Measurements from ENCODE around the gene ADAMTS2. TPM values are rescaled to one million over a fixed set of nuclear protein-coding genes. Genes with fewer than 3 reads are reported as not detected.
A peak's percentile ranks its signal among the peaks of the same experiment; 100 is the strongest.

Gene ADAMTS2
- polyA plus RNA-seq, 3 donors, result 0.74 to 2.3 TPM; not detected in 1

DNA sequence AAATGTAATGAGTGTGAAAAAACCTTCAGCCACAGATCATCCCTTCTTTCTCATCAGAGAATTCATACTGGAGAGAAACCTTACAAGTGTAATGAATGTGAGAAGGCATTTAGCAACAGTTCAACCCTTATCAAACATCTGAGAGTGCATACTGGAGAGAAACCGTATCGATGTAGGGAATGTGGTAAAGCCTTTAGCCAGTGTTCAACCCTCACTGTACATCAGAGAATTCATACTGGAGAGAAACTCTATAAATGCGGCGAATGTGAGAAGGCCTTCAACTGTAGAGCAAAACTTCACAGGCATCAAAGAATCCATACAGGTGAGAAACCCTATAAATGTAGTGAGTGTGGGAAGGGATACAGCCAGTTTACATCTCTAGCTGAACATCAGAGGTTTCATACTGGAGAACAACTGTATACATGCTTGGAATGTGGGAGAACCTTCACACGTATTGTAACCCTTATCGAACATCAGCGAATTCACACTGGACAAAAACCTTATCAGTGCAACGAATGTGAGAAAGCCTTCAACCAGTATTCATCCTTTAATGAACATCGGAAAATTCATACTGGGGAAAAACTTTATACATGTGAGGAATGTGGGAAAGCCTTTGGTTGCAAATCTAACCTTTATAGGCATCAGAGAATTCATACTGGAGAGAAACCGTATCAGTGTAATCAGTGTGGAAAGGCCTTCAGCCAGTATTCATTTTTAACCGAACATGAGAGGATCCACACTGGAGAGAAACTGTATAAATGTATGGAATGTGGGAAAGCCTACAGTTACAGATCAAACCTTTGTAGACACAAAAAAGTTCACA, 265.9 kb downstream of the ADAMTS2 start:
- Histone ChIP-seq H3K4me2 (replicated peaks; ENCODE audit: extremely low read depth, low read length, poor library complexity, severe bottlenecking) (no peak overlapping the region), H3K27me3 (ENCODE audit: control insufficient read depth in 2 of 2, insufficient read depth in 2 of 2, low read length in 2 of 2) (no peaks in the 10 kb centered on the region), H3K9me3 (replicated peaks in 1 of 2; ENCODE audit: control insufficient read depth in 1 of 2, insufficient read depth in 1 of 2, low read length in 2 of 2) (peaks cover 43 to 95% of the 10 kb centered on the region in 2 donors), H3K27ac (ENCODE audit: low read depth in 1 of 2, low read length in 2 of 2) (no peak overlapping the region), H3K4me3 (replicated peaks in 1 of 3; ENCODE audit: low read depth in 2 of 3, low read length in 3 of 3) (peak overlapping the region in 1 of 3 experiments; percentile 28), H3K9ac (ENCODE audit: insufficient read depth, low read length, poor library complexity, severe bottlenecking) (no peak overlapping the region), H4K20me1 (ENCODE audit: insufficient read depth, low read length) (no peaks in the 10 kb centered on the region), H3K36me3 (replicated peaks in 1 of 2; ENCODE audit: control insufficient read depth in 1 of 2, insufficient read depth in 2 of 2, low read length in 2 of 2) (peaks cover 0 to 43% of the 10 kb centered on the region in 2 donors), H2AFZ (ENCODE audit: insufficient read depth, low read depth, low read length, poor library complexity, severe bottlenecking) (no peak overlapping the region), H3K4me1 (ENCODE audit: control insufficient read depth in 1 of 2, insufficient read depth in 2 of 2, low read length in 2 of 2) (no peaks in the 10 kb centered on the region), H3K79me2 (ENCODE audit: insufficient read depth, low read length) (no peaks in the 10 kb centered on the region)
- Mint-ChIP-seq H3K27ac (no peak overlapping the region), H3K4me3 (no peak overlapping the region), H3K27me3 (ENCODE audit: low read depth in 3 of 3) (no peaks in the 10 kb centered on the region), H3K4me1 (no peaks in the 10 kb centered on the region), H3K9me3 (peaks cover 58 to 93% (median 77%) of the 10 kb centered on the region in 7 donors), H3K36me3 (peaks cover 30 to 31% of the 10 kb centered on the region in 2 donors)
- 80% methylated on average over 1 of the region's 11 CpGs for WGBS (ENCODE audit: insufficient coverage)
- DNase-seq, result no peak
- intact Hi-C loops (cut with micrococcal nuclease), result no loop called here
- TF ChIP-seq, protein P1, sequence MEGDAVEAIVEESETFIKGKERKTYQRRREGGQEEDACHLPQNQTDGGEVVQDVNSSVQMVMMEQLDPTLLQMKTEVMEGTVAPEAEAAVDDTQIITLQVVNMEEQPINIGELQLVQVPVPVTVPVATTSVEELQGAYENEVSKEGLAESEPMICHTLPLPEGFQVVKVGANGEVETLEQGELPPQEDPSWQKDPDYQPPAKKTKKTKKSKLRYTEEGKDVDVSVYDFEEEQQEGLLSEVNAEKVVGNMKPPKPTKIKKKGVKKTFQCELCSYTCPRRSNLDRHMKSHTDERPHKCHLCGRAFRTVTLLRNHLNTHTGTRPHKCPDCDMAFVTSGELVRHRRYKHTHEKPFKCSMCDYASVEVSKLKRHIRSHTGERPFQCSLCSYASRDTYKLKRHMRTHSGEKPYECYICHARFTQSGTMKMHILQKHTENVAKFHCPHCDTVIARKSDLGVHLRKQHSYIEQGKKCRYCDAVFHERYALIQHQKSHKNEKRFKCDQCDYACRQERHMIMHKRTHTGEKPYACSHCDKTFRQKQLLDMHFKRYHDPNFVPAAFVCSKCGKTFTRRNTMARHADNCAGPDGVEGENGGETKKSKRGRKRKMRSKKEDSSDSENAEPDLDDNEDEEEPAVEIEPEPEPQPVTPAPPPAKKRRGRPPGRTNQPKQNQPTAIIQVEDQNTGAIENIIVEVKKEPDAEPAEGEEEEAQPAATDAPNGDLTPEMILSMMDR (IDR thresholded peaks at IDR 0.05), result no peak

DNA sequence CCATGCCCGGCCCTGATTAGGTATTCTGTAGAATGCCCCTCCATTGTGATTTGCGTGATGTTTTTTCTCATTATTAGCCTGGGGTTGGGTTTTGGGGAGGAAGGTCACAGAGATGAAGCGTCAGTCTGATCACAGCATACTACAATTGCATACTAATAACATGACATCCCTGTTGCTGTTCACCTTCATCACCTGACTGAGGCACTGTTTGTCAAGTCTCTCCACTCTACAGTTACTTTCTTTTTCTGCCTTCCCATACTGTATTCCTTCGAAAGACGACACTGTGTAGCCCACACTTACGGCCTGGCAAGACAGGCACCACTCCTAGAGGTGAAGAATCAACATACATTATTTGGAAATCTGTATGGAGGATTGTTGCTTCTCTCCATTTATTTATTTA, 279.6 kb downstream of the ADAMTS2 start:
- peaks cover 0 to 24% of the 10 kb centered on the region in 2 donors for H3K36me3 ChIP-seq (replicated peaks in 1 of 2; ENCODE audit: control insufficient read depth in 1 of 2, insufficient read depth in 2 of 2, low read length in 2 of 2)
- peaks cover 0 to 2% (median 0%) of the 10 kb centered on the region in 3 donors for H3K27me3 Mint-ChIP-seq (ENCODE audit: low read depth in 3 of 3)
- peaks cover 26 to 60% of the 10 kb centered on the region in 2 donors for H3K36me3 Mint-ChIP-seq
- intact Hi-C loops (cut with micrococcal nuclease), result loop anchor here (10.0 kb wide), 2 partner anchors 111 to 331 kb away; partner anchors contain the start of gene ZNF354A (in 1 of the 2)
- H2AFZ ChIP-seq (ENCODE audit: insufficient read depth, low read depth, low read length, poor library complexity, severe bottlenecking), result no peak overlapping the region
- H3K9me3 Mint-ChIP-seq, result peaks cover 65 to 92% (median 86%) of the 10 kb centered on the region in 7 donors
- WGBS (ENCODE audit: insufficient coverage), result no CpG with 5 or more reads among the region's 6 CpGs
- no peak overlapping the region for H3K4me3 ChIP-seq (replicated peaks in 1 of 3; ENCODE audit: low read depth in 2 of 3, low read length in 3 of 3)
- no peak for DNase-seq
- H3K27me3 ChIP-seq (ENCODE audit: control insufficient read depth in 2 of 2, insufficient read depth in 2 of 2, low read length in 2 of 2), result no peaks in the 10 kb centered on the region
- no peak overlapping the region for H3K27ac ChIP-seq (ENCODE audit: low read depth in 1 of 2, low read length in 2 of 2)
- H3K4me1 ChIP-seq (ENCODE audit: control insufficient read depth in 1 of 2, insufficient read depth in 2 of 2, low read length in 2 of 2), result peaks cover 4% of the 10 kb centered on the region in 2 donors
- peaks cover 5% of the 10 kb centered on the region for H3K4me1 Mint-ChIP-seq
- no peak overlapping the region for H3K4me3 Mint-ChIP-seq
- no peaks in the 10 kb centered on the region for H4K20me1 ChIP-seq (ENCODE audit: insufficient read depth, low read length)
- no peaks in the 10 kb centered on the region for H3K79me2 ChIP-seq (ENCODE audit: insufficient read depth, low read length)
- H3K4me2 ChIP-seq (replicated peaks; ENCODE audit: extremely low read depth, low read length, poor library complexity, severe bottlenecking), result no peak overlapping the region
- TF ChIP-seq, protein P1 (IDR thresholded peaks at IDR 0.05), result no peak
- H3K9me3 ChIP-seq (replicated peaks in 1 of 2; ENCODE audit: control insufficient read depth in 1 of 2, insufficient read depth in 1 of 2, low read length in 2 of 2), result peaks cover 74 to 81% of the 10 kb centered on the region in 2 donors
- H3K9ac ChIP-seq (ENCODE audit: insufficient read depth, low read length, poor library complexity, severe bottlenecking), result no peak overlapping the region
- H3K27ac Mint-ChIP-seq, result no peak overlapping the region
